GM19455 (cell line): ENCODE measurements around the gene API5.
"Not testable (repeated sequence)": the region's sequence is repeated elsewhere in the genome, so short reads cannot be mapped to it uniquely, and the experiment has no call there.

Source experiments
- ATAC-seq: cut with Tn5 transposase; IDR thresholded peaks from one replicate; pipeline ENCODE4 v1.9.1; 2021; ENCODE audit not compliant: unreplicated experiment

Gene API5

GRCh38 chr11:43311791-43312607 lies at the start of gene API5:
Gene API5, plus strand, starts transcription at chr11:43311996. Its CDS starts 132 bp downstream, at chr11:43312128.
- ATAC-seq: peak; percentile 99

GRCh38 chr11:43267856-43268580 lies 43.8 kb upstream of the API5 start:
- ATAC-seq: no peak

- no peak for ATAC-seq
Measured at GRCh38 chr11:43268786-43269185, 43.0 kb upstream of the API5 start.

GRCh38 chr11:43269254-43269918 lies 42.4 kb upstream of the API5 start:
- no peak for ATAC-seq

GRCh38 chr11:43270468-43270867 lies 41.3 kb upstream of the API5 start:
- ATAC-seq: no peak

GRCh38 chr11:43278193-43278956 lies 33.4 kb upstream of the API5 start:
- ATAC-seq: no peak

- ATAC-seq: peak; percentile 70
Measured at GRCh38 chr11:43282607-43283440, 29.0 kb upstream of the API5 start.

GRCh38 chr11:43285826-43286225 lies 26.0 kb upstream of the API5 start:
- no peak for ATAC-seq

GRCh38 chr11:43289368-43289767 lies 22.4 kb upstream of the API5 start:
- no peak for ATAC-seq

GRCh38 chr11:43298397-43298796 lies 13.4 kb upstream of the API5 start:
- no peak for ATAC-seq

- no peak for ATAC-seq
Measured at GRCh38 chr11:43315966-43316365, 4.2 kb downstream of the API5 start.

- ATAC-seq: no peak
Measured at GRCh38 chr11:43316451-43316850, 4.7 kb downstream of the API5 start.

GRCh38 chr11:43327987-43328386 lies 16.2 kb downstream of the API5 start:
- ATAC-seq: no peak

GRCh38 chr11:43328482-43328881 lies 16.7 kb downstream of the API5 start:
- ATAC-seq: no peak

GRCh38 chr11:43341159-43341558 lies 29.4 kb downstream of the API5 start:
- ATAC-seq: no peak

GRCh38 chr11:43351426-43351825 lies 39.6 kb downstream of the API5 start:
- not testable (repeated sequence) for ATAC-seq

GRCh38 chr11:43354311-43354710 lies 42.5 kb downstream of the API5 start:
- ATAC-seq: no peak

GRCh38 chr11:43356336-43356735 lies 44.5 kb downstream of the API5 start:
- ATAC-seq: no peak

- ATAC-seq: peak; percentile 4
Measured at GRCh38 chr11:43358279-43358800, 46.5 kb downstream of the API5 start.
